Astrocyte (in vitro differentiated cells and primary cell): Measurements from ENCODE around the gene SLC4A3.

Experiments
- CTCF ChIP-seq: IDR thresholded peaks from 2 replicates; pipeline ENCODE4 v1.5.1; 2011; ENCODE audit warnings: low read depth, mild to moderate bottlenecking, inconsistent platforms, low read length, moderate library complexity; ENCODE audit not compliant: insufficient read depth
- EZH2 ChIP-seq: IDR thresholded peaks from 2 replicates; pipeline ENCODE4 v1.6.1; 2012; ENCODE audit warnings: mild to moderate bottlenecking, low read length, inconsistent platforms; ENCODE audit not compliant: insufficient read depth

- no peak for TF ChIP-seq CTCF
- no peak for TF ChIP-seq EZH2
Observed at GRCh38 chr2:219637842-219638185, 10.4 kb downstream of the SLC4A3 start.
